Fibroblast of lung (primary cell): ENCODE measurements around the gene RERG. TPM values are rescaled to one million over a fixed set of nuclear protein-coding genes. Genes with fewer than 3 reads are reported as not detected.
A peak's percentile ranks its signal among the peaks of the same experiment; 100 is the strongest.

Source experiments
- DNase-seq, 2 donors: peaks; one replicate each; pipeline versions ENCODE4 v3.0.0 to v3.0.0-alpha.2; 2010; ENCODE audit warnings: low read depth in 2 of 2
- H2AFZ ChIP-seq: 2 replicates; pipeline ENCODE4 v1.5.1; 2012; ENCODE audit warnings: low read length, control low read depth, inconsistent platforms
- H3K27ac ChIP-seq: 2 replicates; pipeline ENCODE4 v1.5.1; 2011; ENCODE audit warnings: low read length, control low read depth; ENCODE audit not compliant: insufficient read depth
- H3K27me3 ChIP-seq: 2 replicates; pipeline ENCODE4 v1.5.1; 2011; ENCODE audit warnings: mild to moderate bottlenecking, low read length; ENCODE audit not compliant: control insufficient read depth, insufficient read depth
- H3K36me3 ChIP-seq: 2 replicates; pipeline ENCODE4 v1.5.1; 2011; ENCODE audit warnings: low read length; ENCODE audit not compliant: control insufficient read depth, insufficient read depth
- H3K4me1 ChIP-seq: 2 replicates; pipeline ENCODE4 v1.5.1; 2011; ENCODE audit warnings: low read length; ENCODE audit not compliant: control insufficient read depth, insufficient read depth; ENCODE audit errors: extremely low read depth
- H3K4me2 ChIP-seq: 2 replicates; pipeline ENCODE4 v1.5.1; 2011; ENCODE audit warnings: low read length, control low read depth; ENCODE audit not compliant: insufficient read depth; ENCODE audit errors: extremely low read depth
- H3K4me3 ChIP-seq, 4 experiments: fragments of 200-600 bp in 1 of 4; sonication (generic) in 1 of 4; replicated peaks in 1 of 4; 2 replicates each; pipeline ENCODE4 v1.5.1; 2011 to 2016; ENCODE audit warnings: low read length in 4 of 4, low read depth in 3 of 4, mild to moderate bottlenecking in 3 of 4, control low read depth in 2 of 4, inconsistent platforms in 1 of 4, mixed read lengths in 1 of 4; ENCODE audit not compliant: insufficient read depth in 1 of 4; ENCODE audit errors: control extremely low read depth in 1 of 4
- H3K79me2 ChIP-seq: 2 replicates; pipeline ENCODE4 v1.5.1; 2012; ENCODE audit warnings: mild to moderate bottlenecking, low read length, inconsistent platforms; ENCODE audit not compliant: control insufficient read depth, insufficient read depth
- H3K9ac ChIP-seq: 2 replicates; pipeline ENCODE4 v1.5.1; 2011; ENCODE audit warnings: mild to moderate bottlenecking, low read length, control low read depth; ENCODE audit not compliant: insufficient read depth
- H3K9me3 ChIP-seq: 2 replicates; pipeline ENCODE4 v1.5.1; 2012; ENCODE audit warnings: low read depth, low read length; ENCODE audit not compliant: control insufficient read depth, insufficient read depth
- H4K20me1 ChIP-seq: 2 replicates; pipeline ENCODE4 v1.5.1; 2011; ENCODE audit warnings: low read length; ENCODE audit not compliant: control insufficient read depth, insufficient read depth; ENCODE audit errors: extremely low read depth
- EZH2 ChIP-seq: IDR thresholded peaks from 2 replicates; pipeline ENCODE4 v1.5.1; 2012; ENCODE audit warnings: low read length, control low read depth, mild to moderate bottlenecking; ENCODE audit errors: missing control alignments
- polyA plus RNA-seq, 2 donors: library from polyadenylated mRNA; depleted of rRNA in 1 of 2; stranded (reverse) in 1 of 2; unstranded in 1 of 2; fragments of >200 nt; gene quantifications; 2 replicates each; pipeline ENCODE4 v1.2.1, GENCODE V29; 2011 to 2012; ENCODE audit warnings: missing spikeins in 1 of 2
- total RNA-seq: library from RNA; depleted of rRNA; stranded (reverse); fragments of >200 nt; gene quantifications from 2 replicates; pipeline ENCODE4 v1.2.1, GENCODE V29; 2014
- TF ChIP-seq, protein P1 (sequence below), 2 donors: IDR thresholded peaks in 1 of 2; conservative IDR thresholded peaks in 1 of 2; 1 replicate in 1 of 2; 2 replicates in 1 of 2; pipeline ENCODE4 v1.5.1; 2011 to 2012; ENCODE audit warnings: low read length in 2 of 2, control low read depth in 1 of 2, inconsistent platforms in 1 of 2, low read depth in 1 of 2, mild to moderate bottlenecking in 1 of 2

The RERG gene
- total and polyA plus RNA-seq, 2 donors (not counting 1 experiment from before 2014, with no cell fraction given) = 0.33 to 0.57 TPM

DNA sequence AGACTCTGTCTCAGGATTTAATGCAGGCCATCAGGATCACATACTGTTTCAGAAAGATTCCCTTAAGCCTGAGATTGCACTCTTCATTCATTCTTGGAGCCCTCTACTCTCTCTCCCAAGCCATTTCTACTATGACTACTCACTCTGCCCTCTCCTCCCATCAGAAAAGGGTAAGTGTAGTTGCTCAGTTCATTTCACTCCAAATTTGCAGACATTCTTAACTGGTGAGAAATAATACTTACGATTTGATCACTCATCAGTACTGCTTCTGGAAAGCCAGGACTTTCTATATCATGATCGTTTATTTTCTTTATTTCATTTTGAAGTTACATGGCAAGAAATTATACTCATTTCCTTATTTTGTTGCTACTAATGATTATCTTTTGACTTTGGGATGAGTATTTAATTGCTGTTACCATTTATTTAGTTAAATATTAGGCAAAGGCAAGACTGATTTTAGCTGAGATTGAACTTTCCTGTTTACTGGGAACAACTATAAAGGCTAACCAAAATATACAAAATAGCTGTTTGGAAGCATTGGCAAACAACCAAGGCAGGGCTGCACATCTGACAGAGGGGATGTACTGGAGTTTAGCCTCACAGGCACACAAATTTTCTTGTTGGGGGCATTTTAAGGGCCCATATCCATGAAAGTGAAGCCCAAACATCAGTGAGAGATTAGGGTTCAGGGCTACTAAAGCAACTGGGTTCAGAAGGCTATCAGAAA is 4.1 kb upstream of the RERG start:
- H3K4me3 ChIP-seq = no peak overlapping the region
- no peak overlapping the region for H3K9ac ChIP-seq
- no peaks in the 10 kb centered on the region for H3K36me3 ChIP-seq
- no peaks in the 10 kb centered on the region for H3K9me3 ChIP-seq
- no peak overlapping the region for H3K27ac ChIP-seq
- no peak overlapping the region for H2AFZ ChIP-seq
- TF ChIP-seq EZH2 = no peak
- DNase-seq = peak in 1 of 2 donors; percentile 40
- no peak overlapping the region for H3K4me2 ChIP-seq
- no peaks in the 10 kb centered on the region for H3K79me2 ChIP-seq
- H4K20me1 ChIP-seq = no peaks in the 10 kb centered on the region
- peaks cover 4% of the 10 kb centered on the region for H3K4me1 ChIP-seq
- no peaks in the 10 kb centered on the region for H3K27me3 ChIP-seq

- Histone ChIP-seq H3K9ac (no peak overlapping the region), H4K20me1 (no peaks in the 10 kb centered on the region), H3K4me1 (peaks cover 4% of the 10 kb centered on the region), H3K4me2 (no peak overlapping the region), H3K4me3 (no peak overlapping the region), H3K27ac (no peak overlapping the region), H3K9me3 (no peaks in the 10 kb centered on the region), H3K36me3 (no peaks in the 10 kb centered on the region), H2AFZ (no peak overlapping the region), H3K27me3 (no peaks in the 10 kb centered on the region), H3K79me2 (no peaks in the 10 kb centered on the region)
- no peak for TF ChIP-seq EZH2
- TF ChIP-seq, protein P1, sequence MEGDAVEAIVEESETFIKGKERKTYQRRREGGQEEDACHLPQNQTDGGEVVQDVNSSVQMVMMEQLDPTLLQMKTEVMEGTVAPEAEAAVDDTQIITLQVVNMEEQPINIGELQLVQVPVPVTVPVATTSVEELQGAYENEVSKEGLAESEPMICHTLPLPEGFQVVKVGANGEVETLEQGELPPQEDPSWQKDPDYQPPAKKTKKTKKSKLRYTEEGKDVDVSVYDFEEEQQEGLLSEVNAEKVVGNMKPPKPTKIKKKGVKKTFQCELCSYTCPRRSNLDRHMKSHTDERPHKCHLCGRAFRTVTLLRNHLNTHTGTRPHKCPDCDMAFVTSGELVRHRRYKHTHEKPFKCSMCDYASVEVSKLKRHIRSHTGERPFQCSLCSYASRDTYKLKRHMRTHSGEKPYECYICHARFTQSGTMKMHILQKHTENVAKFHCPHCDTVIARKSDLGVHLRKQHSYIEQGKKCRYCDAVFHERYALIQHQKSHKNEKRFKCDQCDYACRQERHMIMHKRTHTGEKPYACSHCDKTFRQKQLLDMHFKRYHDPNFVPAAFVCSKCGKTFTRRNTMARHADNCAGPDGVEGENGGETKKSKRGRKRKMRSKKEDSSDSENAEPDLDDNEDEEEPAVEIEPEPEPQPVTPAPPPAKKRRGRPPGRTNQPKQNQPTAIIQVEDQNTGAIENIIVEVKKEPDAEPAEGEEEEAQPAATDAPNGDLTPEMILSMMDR (conservative IDR thresholded peaks at IDR 0.05 in 1 of 2, IDR thresholded peaks at IDR 0.05 in 1 of 2; ENCODE audit: low read depth in 1 of 2, low read length in 2 of 2) = no peak
- DNase-seq = no peak
Measured at GRCh38 chr12:15222219-15222618, 1.0 kb upstream of the RERG start.

GRCh38 chr12:15220451-15220850 is 766 bp downstream of the RERG start:
- Histone ChIP-seq H2AFZ (no peak overlapping the region), H3K4me2 (no peak overlapping the region)
- DNase-seq = no peak

More at GRCh38 chr12:15220451-15220850, 766 bp downstream of the RERG start:
- Histone ChIP-seq H3K9me3 (no peaks in the 10 kb centered on the region), H4K20me1 (no peaks in the 10 kb centered on the region), H3K9ac (no peak overlapping the region), H3K36me3 (no peaks in the 10 kb centered on the region), H3K79me2 (no peaks in the 10 kb centered on the region), H3K4me1 (peaks cover 2% of the 10 kb centered on the region), H3K27ac (no peak overlapping the region), H3K27me3 (no peaks in the 10 kb centered on the region), H3K4me3 (peak overlapping the region in 1 of 4 experiments; percentile 57)
- TF ChIP-seq EZH2 = no peak
- TF ChIP-seq, protein P1 (conservative IDR thresholded peaks at IDR 0.05 in 1 of 2, IDR thresholded peaks at IDR 0.05 in 1 of 2; ENCODE audit: low read depth in 1 of 2, low read length in 2 of 2) = no peak
